Gastroesophageal sphincter (tissue), 4 donors: ENCODE results near the gene PRKG1. TPM values are rescaled to one million over a fixed set of nuclear protein-coding genes. Genes with fewer than 3 reads are reported as not detected.
A peak's percentile ranks its signal among the peaks of the same experiment; 100 is the strongest.

Experiments used
- ATAC-seq: fragments of 150-250 bp; one replicate; pipeline ENCODE4 v1.9.1; 2016; ENCODE audit warnings: mild to moderate bottlenecking, moderate library complexity
- H3K27ac ChIP-seq, 4 donors: fragments of 200-600 bp; sonication (generic) in 3 of 4; 1 replicate in 3 of 4; 2 replicates in 1 of 4; pipeline ENCODE4 v1.5.1; 2016 to 2019
- H3K27me3 ChIP-seq: fragments of 200-600 bp; sonication (generic); one replicate; pipeline ENCODE4 v1.5.1; 2019
- H3K36me3 ChIP-seq, 2 donors: fragments of 200-600 bp; sonication (generic); one replicate each; pipeline ENCODE4 v1.5.1; 2019; ENCODE audit warnings: control low read depth in 1 of 2
- H3K4me1 ChIP-seq, 3 donors: fragments of 200-600 bp; sonication (generic); 1 replicate in 2 of 3; 2 replicates in 1 of 3; pipeline ENCODE4 v1.5.1; 2016 to 2019; ENCODE audit warnings: control low read depth in 2 of 3
- H3K4me3 ChIP-seq, 2 donors: fragments of 200-600 bp; sonication (generic); one replicate each; pipeline ENCODE4 v1.5.1; 2019; ENCODE audit warnings: mild to moderate bottlenecking in 1 of 2, moderate library complexity in 1 of 2
- H3K9me3 ChIP-seq, 3 donors: fragments of 200-600 bp; sonication (generic); one replicate each; pipeline ENCODE4 v1.5.1; 2017 to 2019; ENCODE audit warnings: control low read depth in 2 of 3
- CTCF ChIP-seq, 4 experiments: fragments of 200-600 bp in 2 of 4; fragments of 450-650 bp in 2 of 4; sonication (generic) in 1 of 4; IDR thresholded peaks; one replicate each; pipeline ENCODE4 v1.5.1; 2017 to 2019; ENCODE audit warnings: antibody characterized with exemption in 4 of 4, mild to moderate bottlenecking in 2 of 4, moderate library complexity in 2 of 4
- EP300 ChIP-seq: sonication (generic); formaldehyde crosslinking; IDR thresholded peaks from one replicate; pipeline ENCODE4 v1.6.1; 2017; ENCODE audit warnings: antibody characterized with exemption, mild to moderate bottlenecking
- POLR2A ChIP-seq, 2 donors: fragments of 450-650 bp; IDR thresholded peaks; one replicate each; pipeline ENCODE4 v1.6.1; 2017; ENCODE audit warnings: antibody characterized with exemption in 2 of 2, mild to moderate bottlenecking in 2 of 2, moderate library complexity in 1 of 2
- POLR2AphosphoS5 ChIP-seq: sonication (generic); formaldehyde crosslinking; IDR thresholded peaks from one replicate; pipeline ENCODE4 v1.6.1; 2017; ENCODE audit warnings: antibody characterized with exemption
- WGBS, 2 donors: methylation state at CpG; one replicate each; pipeline ENCODE4 v1.1.5; 2018; ENCODE audit warnings: low coverage in 1 of 2; 5-methylcytosine and 5-hydroxymethylcytosine counted together
- total RNA-seq, 4 donors: library from RNA; depleted of rRNA; stranded (reverse); fragments of >200 nt; gene quantifications; one replicate each; pipeline ENCODE4 v1.1.0, GENCODE V29; 2016

The PRKG1 gene
- total RNA-seq, 4 donors from 2014 or later: 27.5 to 73.2 (median 39.2) TPM

GRCh38 chr10:52308251-52309031, 1234.2 kb downstream of the PRKG1 start:
- TF ChIP-seq EP300: no peak
- peak; percentile 35 to 71 (median 45) for TF ChIP-seq CTCF (IDR thresholded peaks at IDR 0.05)
- ATAC-seq: peak; percentile 81
- 1 to 2% methylated on average over 18 to 38 of the region's 40 CpGs for WGBS, 2 donors
- H3K9me3 ChIP-seq: no peaks in the 10 kb centered on the region
- H3K4me1 ChIP-seq: peaks cover 0 to 17% (median 2%) of the 10 kb centered on the region in 3 donors
- H3K4me3 ChIP-seq: peak overlapping the region; percentile 28 to 49
- no peak overlapping the region for H3K27ac ChIP-seq
- H3K27me3 ChIP-seq: peaks cover 52% of the 10 kb centered on the region
- H3K36me3 ChIP-seq: no peaks in the 10 kb centered on the region

- peak overlapping the region in 1 of 2 donors; percentile 51 for H3K4me3 ChIP-seq
- TF ChIP-seq POLR2AphosphoS5 (no peak), POLR2A (IDR thresholded peaks at IDR 0.05) (no peak), CTCF (IDR thresholded peaks at IDR 0.05) (no peak), EP300 (no peak)
- no peaks in the 10 kb centered on the region for H3K36me3 ChIP-seq
- ATAC-seq: no peak
- H3K27me3 ChIP-seq: peaks cover 70% of the 10 kb centered on the region
- no peak overlapping the region for H3K27ac ChIP-seq
- H3K9me3 ChIP-seq: no peaks in the 10 kb centered on the region
- peaks cover 0 to 33% (median 13%) of the 10 kb centered on the region in 3 donors for H3K4me1 ChIP-seq
- 8 to 11% methylated on average over 1 to 3 of the region's 3 CpGs for WGBS, 2 donors
These were observed 1238.6 kb downstream of the PRKG1 start for GRCh38 chr10:52312942-52313255.

DNA sequence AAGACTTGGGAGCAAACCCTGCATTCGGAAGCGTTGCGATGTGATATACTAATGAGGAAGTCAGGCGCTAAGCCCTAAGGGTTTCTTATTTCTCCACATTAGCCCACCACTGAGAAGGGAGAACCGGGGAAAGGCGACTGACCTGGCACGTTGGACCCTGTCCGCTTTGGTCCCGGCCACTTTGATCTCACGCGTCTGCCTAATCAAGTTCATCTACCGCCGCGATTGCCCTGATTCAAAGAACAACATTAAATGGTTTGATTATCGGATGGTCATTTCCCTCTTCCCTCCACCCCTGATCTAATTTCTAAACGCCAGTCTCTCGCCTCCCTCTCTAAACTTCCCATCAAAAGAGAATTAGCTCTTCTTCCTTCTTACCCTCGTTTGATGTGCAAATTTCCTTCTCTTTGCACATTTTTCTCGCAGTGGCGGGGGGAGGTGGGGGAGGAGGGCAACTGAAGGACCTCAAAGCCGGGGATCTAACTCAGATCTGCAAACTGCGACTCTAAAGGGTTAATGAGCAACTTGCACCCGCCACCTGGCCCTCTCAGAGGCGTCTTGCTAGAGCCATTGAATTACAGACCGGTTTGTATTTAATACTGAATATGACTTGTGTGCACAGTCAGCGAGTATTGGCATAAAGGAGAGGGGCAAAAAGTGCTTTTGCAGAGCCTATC, 1239.1 kb downstream of the PRKG1 start:
- Histone ChIP-seq H3K36me3 (no peaks in the 10 kb centered on the region), H3K27ac (no peak overlapping the region), H3K4me3 (peak overlapping the region; percentile 24 to 51), H3K4me1 (peaks cover 0 to 28% (median 13%) of the 10 kb centered on the region in 3 donors), H3K9me3 (no peaks in the 10 kb centered on the region), H3K27me3 (peaks cover 67% of the 10 kb centered on the region)
- no peak for TF ChIP-seq POLR2AphosphoS5
- no peak for TF ChIP-seq EP300
- TF ChIP-seq POLR2A (IDR thresholded peaks at IDR 0.05): no peak
- no peak for TF ChIP-seq CTCF (IDR thresholded peaks at IDR 0.05)
- no peak for ATAC-seq
- 4 to 9% methylated on average over 17 to 18 of the region's 26 CpGs for whole genome bisulfite sequencing, 2 donors

DNA sequence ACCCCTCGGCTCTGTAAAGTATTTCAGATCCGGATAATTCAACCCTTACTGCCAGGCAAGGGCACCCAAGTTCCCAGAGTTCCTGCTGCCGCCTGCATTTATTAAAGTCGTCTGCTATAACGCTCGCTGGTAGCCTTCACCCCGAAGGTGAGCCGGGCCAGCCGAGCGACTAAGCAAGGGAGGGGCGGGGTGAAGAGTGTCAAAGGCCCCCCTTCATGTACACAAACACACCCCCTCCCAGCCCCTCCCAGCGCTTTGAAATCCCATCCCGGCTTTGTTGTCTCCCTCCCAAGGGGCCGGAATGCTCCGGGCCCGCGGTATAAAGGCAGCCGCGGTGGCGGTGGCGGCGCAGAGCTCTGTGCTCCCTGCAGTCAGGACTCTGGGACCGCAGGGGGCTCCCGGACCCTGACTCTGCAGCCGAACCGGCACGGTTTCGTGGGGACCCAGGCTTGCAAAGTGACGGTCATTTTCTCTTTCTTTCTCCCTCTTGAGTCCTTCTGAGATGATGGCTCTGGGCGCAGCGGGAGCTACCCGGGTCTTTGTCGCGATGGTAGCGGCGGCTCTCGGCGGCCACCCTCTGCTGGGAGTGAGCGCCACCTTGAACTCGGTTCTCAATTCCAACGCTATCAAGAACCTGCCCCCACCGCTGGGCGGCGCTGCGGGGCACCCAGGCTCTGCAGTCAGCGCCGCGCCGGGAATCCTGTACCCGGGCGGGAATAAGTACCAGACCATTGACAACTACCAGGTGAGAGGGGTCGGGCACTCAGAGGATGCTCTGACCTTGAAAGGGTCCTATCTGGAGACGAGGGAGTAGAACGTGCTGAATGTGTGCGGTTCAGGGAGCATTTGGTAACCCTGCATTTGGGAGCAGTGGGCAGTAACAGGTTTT, 1239.9 kb downstream of the PRKG1 start, which contains the start of gene DKK1:
DKK1 (plus strand) TSS at position 349 of the 889 bp plus-strand sequence; CDS start at position 503, 154 bp downstream.
- Histone ChIP-seq H3K36me3 (no peaks in the 10 kb centered on the region), H3K27ac (no peak within 1 kb of the TSS), H3K4me3 (peak within 1 kb of the TSS; percentile 24 to 51), H3K4me1 (peaks cover 0 to 24% (median 13%) of the 10 kb centered on the region in 3 donors), H3K9me3 (no peaks in the 10 kb centered on the region), H3K27me3 (peaks cover 60% of the 10 kb centered on the region)
- 0 to 5% methylated on average over 4 to 13 of the region's 55 CpGs for WGBS, 2 donors
- TF ChIP-seq POLR2A (IDR thresholded peaks at IDR 0.05) (no peak), CTCF (IDR thresholded peaks at IDR 0.05) (peak in 3 of 4 experiments; percentile 13 to 63 (median 28)), POLR2AphosphoS5 (no peak), EP300 (no peak)
- ATAC-seq: peak; percentile 59
